HCEC 1CT (cell line): ENCODE measurements around the gene LRGUK.

ENCODE experiments used
- DNase-seq: peaks from one replicate; pipeline ENCODE4 v3.0.0-alpha.2; 2017

Gene LRGUK

DNA sequence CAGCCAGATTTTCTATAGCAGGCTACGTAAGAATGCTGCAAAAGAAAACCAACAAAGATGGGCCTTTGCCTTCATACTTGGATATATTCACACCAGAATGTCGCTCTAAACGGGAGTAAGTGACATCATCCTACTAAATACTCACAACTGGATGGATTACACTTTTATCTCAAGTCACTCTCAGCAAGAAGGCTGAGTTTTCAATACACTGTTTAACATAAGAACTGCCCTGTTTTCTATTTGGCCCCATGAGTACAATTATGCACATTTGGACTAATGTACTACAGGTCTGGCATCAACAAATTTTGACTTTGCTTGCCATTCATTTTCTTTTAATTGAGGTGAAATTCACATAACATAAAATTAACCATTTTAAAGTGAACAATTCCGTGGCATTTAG is 181.4 kb downstream of the LRGUK start:
- no peak for DNase-seq

DNA sequence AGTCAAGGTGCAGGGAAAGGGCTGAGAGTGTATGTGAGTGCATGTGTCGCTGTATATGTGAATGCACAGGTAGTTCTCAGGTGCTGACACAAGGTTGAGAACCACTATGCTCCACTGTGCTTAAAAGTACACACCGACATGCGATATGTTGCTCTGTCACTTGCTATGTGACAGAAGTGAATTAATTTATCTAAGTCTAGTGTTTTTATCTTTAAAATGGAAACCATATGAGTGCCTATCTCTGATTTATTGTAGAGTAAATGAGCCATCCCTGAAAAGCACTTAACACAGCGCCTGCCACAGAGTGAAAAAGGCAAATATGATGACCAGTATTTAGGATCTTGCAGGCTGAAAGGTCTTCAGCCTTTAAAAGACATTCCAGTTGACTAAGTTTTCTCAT is 184.7 kb downstream of the LRGUK start:
- no peak for DNase-seq

- no peak for DNase-seq
Observed at GRCh38 chr7:134312717-134313116, 185.6 kb downstream of the LRGUK start.

DNA sequence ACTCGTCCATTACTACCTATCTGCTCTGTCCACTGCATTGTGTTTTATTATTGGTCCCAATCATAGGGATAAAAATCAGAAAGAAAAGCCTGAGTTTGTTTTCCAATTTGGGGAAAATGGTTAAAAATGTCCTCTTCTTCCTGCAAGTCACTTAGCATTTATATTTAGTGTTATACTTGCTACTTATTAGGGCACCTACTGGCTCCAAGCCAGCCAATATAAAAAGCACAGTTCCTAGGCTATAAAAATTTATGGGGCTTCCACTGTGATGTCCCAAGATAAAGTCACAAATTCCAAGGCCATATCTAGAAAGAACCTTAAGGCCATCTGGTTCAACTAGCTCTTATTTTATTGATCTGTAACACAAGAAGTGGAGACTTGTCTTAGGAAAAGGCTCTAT is 186.4 kb downstream of the LRGUK start:
- DNase-seq: no peak
